Measurements from ENCODE around the gene TRAP1. TPM values are rescaled to one million over a fixed set of nuclear protein-coding genes. Genes with fewer than 3 reads are reported as not detected.
"Not testable (repeated sequence)": the region's sequence is repeated elsewhere in the genome, so short reads cannot be mapped to it uniquely, and the experiment has no call there.

The TRAP1 gene
- total RNA-seq, 1 donor from 2014 or later: 85.9 TPM

DNA sequence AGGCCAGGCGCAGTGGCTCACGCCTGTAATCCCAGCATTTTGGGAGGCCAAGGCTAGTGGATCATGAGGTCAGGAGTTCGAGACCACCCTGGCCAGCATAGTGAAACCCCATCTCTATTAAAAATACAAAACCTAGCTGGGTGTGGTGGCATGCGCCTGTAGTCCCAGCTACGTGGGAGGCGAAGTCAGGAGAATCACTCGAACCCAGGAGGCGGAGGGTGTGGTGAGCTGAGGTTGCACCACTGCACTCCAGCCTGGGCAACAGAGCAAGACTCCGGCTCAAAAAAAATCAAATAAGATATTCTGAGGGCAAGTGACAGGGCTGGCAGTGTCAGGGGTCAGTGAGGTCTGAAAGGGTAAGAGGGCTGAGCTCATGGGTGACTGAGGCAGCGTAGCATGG, 2.9 kb downstream of the TRAP1 start:
- not testable (repeated sequence) for DNase-seq (ENCODE audit: low spot score)

DNA sequence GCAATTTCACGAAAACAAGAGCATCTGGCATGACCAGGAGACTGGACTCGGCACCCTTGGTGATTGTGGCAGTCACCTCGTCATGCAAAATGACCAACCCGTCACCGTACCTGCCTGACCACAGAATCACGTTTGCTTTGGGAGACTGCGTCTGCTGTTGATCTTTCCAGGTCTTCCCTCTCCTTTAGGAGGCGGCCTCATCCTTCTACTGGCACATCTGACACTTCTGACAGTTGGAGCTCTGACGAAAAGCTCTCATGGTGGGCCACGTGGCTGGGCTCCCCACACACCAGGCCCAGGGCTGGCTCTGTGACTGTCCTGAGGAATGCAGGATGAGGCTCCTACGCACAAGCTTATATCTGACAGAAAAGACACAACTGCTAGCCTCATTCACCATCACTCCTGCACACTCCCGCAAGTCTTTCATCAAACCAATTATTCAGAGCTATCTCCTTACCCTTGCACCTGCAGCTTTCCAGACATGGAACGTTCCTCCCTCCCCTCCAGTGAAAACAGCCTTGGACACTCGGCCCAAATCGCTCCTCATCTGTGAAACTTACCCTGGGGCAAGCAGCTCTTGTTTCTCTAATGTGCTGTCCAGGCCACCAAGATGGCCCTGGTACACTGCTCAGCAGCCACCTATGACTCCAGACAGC, 3.6 kb downstream of the TRAP1 start:
- no peak for DNase-seq (ENCODE audit: low spot score)

DNA sequence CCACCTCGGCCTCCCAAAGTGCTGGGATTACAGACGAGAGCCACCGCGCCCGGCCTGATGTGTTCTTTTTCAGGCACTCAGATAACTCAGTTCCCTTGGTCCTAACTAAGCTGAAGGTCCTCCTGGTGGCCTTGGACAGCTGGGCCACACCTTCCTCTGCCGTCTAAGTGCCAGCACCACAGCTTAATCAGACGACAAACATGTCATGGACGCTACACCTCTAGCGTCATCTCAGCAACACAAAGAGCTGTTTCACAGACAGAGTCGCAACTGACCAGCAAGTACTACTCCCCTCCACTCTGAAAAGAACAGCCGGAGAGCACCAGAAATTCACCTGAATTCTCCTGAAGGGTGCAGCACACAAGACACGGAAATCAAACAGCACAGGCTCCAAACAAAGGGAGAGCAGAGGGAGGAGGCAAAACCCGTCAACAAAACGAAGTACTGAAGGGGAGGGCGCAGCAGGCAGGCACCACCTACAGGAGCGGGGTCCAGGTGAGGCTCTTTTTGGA, 4.4 kb downstream of the TRAP1 start:
- no peak for DNase-seq (ENCODE audit: low spot score)

DNA sequence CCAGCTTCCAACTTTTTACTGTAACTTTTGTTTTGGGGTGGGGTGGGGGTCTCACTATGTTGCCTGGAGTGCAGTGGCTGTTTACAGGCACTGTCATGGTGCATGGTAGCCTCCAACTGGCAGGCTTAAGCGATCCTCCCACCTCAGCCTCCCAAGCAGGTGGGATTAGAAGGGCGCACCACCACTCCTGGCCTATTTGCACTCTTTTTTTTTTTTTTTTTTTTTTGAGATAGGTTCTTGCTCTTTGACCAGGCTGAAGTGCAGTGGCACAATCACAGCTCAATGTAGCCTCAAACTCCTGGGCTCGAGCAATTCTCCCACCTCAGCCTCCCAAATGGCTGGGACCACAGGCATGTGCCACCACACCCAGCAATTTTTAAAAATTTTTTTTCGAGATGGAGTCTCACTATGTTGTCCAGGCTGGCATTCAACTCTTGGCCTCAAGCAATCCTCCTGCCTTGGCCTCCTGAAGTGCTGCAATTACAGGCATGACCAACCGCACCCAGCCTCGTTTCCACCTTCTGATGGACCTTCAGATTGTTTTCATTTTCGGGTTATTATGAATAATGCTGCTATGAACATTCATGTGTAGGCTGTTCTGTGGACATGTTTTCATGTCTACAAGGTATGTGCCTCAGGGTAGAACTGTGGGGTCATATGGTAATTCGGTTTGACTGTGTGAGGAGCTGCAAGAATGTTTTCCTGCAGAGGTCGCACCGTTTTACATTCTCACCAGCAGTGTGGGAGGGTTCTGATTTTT, 10.9 kb downstream of the TRAP1 start:
- no peak for DNase-seq (ENCODE audit: low spot score)

DNA sequence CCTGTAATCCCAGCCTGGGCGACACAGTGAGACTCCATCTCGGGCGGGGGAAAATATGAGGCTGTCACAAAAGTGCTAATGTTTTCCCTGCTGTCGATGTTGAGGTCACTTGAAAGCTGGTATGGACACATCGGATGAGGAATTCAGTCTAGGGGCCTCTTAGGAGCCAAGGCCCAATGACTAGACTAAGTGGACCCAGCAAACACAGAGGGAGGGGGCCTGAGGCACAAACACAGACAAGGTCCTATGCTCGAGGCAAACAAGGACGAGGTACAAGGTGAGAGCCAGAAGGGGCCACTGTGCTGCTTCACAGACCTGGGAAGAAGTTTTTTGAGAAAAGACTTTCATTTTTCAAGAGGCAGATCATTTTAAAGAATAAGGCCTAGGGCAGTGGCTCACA, 15.2 kb downstream of the TRAP1 start:
- DNase-seq (ENCODE audit: low spot score): no peak

DNA sequence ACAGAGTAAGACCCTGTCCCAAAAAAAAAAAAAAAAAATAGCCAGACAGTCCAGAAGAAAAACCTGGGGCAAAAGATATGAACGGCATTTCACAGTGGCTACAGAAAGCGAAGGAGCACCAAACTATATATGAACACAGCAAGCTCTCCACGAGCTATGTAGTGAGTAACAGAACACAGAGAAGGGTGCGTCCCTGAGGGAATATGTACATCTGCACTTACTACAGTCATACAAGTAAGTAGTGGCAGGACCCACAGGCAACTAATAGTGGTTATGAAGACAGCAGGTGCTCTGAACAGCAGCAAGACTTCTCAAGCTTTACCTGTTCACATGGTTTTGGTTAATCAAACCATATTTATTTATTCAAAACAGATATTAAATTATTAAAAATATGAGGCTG, 15.8 kb downstream of the TRAP1 start:
- no peak for DNase-seq (ENCODE audit: low spot score)

DNA sequence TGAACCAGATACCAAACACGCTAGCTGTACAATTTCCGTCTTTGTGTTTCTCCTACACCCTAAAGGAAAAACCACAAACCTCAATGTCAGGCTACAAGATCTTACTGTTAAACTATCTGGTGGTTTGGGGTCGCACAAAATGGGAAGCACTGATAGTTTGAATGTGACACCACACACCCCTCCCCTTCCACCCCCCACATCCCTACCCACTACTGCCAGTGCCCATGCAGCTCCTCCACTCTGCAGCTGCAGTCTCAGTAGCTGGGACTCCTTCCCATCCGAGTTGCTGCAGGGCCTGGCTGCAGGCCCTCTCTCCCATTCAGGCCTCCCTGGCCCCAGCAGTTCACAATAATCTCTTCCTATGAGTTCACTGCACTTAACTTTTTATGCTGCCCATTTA, 18.4 kb downstream of the TRAP1 start:
- no peak for DNase-seq (ENCODE audit: low spot score)

DNA sequence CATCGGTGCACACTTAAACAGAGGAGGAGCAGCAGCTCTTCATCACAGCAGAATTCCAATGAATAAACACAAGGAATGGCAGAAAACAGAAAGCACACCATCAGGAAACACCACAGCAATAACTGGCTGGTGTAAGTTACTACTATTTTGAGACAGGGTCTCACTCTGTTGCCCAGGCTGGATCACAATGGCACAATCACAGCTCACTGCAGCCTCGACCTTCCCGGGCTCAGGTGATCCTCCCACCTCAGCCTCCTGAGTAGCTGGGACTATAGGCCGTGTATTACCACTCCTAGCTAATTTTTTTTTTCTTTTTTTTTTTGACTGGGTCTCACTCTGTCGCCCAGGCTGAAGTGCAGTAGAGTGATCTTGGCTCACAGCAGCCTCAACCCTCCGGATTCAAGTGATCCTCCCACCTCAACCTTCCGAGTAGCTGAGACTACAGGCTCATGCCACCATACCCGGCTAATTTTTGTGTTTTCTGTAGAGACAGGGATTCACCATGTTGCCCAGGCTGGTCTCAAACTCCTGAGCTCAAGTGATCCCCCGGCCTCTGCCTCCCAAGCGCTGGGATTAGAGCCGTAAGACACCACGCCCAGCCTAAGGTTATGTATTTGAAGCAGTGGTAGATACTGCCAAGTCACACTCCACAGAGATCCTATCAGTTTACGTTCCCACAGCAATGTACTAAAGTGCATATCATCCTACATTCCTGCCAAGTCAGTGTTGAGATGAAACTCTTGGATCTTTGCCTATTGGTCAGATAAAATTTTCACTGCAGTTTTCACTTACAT, 20.7 kb downstream of the TRAP1 start:
- no peak for DNase-seq (ENCODE audit: low spot score)

DNA sequence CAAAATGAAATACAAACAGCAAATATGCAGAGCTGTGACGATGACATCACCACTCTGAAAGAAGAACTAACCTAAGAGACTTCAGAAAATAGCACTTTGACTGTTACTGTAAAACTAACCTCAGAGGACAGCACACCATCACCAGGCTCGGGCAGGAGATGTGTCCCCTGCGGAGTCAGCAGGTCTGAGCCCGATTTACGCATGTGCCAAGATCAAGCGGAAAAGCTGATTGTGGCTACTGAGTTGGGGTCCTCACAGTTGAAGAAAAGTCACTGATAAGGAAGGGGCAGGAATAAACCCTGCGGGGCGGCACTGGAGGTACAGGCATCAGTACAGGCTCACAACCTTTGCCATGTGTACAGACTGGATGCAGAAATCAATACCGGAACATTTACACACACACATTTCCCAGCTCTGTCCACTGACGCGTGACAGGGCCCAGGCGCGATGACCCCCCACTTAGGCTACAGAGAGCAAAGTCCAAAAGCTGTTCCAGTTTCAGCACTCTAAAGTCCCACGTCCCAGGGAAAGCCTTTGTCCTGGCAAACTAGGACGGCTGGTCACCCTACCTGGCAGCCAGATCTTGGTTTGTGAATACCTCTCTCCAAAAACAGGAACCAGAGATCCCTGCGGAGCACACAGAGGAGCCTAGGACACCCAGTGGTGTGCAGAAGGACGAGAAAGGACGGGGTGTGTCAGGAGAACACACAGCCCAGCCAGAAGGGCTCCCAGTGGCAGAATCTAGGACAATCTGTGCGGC, 21.5 kb downstream of the TRAP1 start:
- no peak for DNase-seq (ENCODE audit: low spot score)

DNA sequence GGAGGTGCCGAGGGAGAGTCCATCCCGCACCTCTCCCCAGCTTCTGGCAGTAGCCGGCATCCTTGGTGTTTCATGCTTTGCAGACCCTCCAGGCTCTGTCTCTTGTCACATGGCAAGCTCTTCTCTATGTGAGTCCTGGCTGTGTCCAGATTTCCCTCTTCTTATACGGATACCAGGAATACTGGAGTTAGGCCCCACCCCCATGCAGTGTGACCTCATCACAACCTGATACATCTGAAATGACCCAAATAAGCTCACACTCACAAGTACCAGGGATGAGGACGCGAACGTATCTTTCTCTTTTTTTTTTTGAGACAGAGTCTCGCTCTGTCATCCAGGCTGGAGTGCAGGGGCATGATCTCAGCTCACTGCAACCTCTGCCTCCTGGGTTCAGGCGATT, 23.3 kb downstream of the TRAP1 start:
- no peak for DNase-seq (ENCODE audit: low spot score)

DNA sequence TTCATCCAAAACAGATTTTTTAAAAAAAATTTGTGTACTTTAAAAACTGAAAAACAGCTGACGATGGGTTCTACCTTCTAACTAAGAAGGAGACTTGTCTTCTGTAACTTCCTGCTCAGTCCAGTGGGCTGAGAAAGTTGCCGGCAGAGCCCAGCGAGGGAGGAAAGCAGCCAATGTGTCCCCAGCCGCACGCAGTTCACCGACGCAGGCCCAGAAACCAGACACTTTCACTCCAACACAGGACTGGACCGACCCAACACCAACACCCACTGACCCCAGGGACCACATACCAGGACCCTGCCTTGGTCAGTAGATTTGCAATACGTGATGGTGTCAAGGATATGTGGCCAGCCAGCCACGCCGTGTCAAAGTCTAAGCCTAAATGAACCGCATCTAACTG, 25.6 kb downstream of the TRAP1 start:
- DNase-seq (ENCODE audit: low spot score): no peak

DNA sequence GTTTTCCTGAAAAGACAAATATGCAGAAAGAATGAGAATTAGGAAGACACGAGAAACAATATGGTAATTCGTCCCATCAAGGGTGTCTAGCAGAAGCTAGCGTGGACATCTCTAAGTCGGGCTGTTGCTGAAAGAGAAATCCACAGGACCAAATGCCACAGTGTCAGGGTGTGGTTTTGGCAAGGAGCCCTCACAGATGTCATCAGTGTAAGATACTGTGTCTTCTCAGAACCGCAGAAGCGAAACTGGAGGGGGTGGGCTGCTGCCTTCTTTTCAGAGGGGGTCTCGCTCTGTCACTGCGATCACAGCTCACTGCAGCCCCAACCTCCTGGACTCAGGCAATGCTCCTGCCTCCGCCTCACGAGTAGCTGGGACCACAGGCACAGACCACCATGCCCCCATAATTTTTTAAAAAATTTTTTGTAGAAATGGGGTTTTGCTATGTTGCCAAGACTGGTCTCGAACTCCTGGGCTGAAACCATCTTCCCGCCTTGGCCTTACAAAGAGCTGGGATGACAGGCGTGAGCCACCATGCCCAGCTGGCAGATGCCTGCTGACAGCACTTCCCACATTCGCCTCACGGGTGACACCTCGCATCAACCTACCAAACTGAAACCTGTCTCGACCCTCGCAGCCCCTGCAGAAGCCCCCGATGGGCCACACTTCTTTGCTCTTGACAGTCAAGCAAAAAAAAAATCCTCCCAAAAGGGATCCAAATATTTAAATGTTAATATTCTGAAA, 26.2 kb downstream of the TRAP1 start:
- DNase-seq (ENCODE audit: low spot score): no peak

DNA sequence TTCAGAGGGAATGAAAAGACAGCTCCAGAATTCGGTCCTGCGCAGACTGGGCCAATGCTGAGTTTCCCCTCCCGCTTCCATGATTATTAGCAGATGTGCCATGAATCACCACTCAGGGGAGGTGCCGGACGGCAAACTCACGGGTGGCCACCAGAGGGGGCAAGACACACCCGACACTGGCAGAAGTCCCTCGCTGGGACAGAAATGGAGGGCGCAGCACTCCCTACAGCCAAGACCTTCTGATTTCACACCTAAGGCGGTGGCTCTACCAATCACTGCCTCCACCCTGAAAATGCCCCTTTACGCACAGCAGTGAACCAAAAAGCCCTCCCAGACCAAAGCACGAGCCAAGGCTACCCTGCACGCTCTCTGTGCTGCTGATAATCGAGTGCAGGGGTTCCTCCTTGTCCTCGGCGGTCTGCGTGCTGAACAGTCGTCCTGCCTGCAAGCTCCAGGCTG, 26.8 kb downstream of the TRAP1 start:
- peak; percentile 95 for DNase-seq (ENCODE audit: low spot score)

DNA sequence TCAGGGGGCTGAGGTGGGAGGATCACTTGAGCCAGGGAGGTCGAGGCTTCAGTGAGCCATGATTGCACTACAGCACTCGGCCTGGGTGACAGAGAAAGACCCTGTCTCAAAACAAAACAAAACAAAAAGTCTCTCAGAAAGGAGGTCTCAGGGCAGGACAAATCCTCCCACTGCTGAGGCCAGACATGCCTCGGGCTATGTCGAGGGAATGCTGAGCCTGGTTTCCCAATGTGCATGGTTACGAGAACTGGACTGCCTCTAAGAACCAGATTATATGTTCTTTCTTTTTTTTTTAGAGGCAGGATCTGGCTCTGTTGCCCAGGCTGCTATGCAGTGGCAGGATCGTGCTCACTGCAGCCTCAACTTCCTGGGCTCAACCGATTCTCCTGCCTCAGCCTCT, 27.6 kb downstream of the TRAP1 start:
- DNase-seq (ENCODE audit: low spot score): no peak

DNA sequence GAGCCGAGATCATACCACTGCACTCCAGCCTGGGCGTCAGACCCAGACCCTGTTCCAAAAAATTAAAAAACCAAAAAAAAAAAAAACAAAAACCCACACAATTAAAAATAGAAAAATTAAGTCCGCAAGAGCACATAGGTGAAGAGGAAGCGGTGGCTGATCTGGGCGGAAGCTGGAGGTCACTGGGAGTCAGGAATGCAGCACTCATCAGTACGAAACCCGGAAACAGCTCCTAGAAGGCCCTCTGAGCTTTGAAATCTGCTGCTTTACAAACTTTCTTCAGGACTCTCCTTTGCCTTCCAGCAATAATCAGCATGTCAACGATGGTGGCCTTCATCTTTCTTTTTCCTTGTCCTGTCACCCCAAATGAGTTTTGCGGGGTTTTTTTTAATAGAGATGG, 29.5 kb downstream of the TRAP1 start:
- no peak for DNase-seq (ENCODE audit: low spot score)

DNA sequence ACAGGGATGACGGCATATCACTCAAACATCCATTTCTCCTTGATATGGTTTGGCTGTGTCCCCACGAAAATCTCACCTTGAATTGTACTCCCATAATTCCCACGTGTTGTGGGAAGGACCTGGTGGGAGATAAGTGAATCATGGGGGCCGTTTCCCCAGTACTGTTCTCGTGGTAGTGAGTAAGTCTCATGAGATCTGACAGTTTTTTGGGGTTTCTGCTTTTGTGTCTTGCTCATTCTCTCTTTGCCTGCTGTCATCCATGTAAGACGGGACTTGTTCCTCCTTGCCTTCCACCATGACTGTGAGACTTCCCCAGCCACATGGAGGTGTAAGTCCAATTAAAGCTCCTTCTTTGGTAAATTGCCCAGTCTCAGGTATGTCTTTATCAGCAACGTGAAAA, 30.3 kb downstream of the TRAP1 start:
- no peak for DNase-seq (ENCODE audit: low spot score)

DNA sequence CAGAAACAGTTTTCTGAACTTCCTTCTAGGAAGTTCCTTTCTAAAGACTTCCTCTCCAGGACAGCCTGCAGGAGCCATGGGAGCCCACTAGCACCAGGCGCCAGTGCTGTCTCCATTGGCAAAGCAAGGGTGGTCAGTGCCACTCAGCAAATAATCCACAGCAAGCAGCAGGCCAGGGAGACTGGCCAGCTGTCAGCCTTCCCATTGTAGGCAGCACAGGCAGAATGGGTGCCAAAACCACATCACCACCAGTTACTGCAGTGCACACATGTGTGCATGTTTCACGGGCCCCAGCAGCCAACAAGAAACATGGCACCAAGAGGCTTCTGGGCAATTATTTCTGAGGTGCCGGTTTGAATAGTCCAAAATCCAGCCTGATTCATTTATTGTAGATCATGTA, 36.1 kb downstream of the TRAP1 start:
- no peak for DNase-seq (ENCODE audit: low spot score)

DNA sequence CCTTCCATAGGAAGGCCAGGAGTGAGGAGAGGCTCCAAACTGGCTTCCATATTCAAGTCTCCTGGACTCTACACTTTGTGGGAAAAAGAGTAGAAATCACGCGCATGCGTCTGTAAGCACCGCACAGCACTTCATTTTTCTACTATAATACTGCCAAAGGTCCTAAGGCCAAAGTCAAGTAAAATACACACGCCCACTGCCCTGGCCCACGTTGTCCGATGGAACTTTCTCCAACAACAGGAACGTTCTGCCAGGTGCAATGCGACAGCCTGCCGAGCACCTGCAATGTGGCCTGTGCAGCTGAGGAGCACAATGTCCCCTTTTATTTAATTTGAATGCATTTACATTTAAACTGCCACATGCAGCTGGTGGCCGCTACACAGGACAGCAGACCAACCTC, 39.3 kb downstream of the TRAP1 start:
- DNase-seq (ENCODE audit: low spot score): no peak

DNA sequence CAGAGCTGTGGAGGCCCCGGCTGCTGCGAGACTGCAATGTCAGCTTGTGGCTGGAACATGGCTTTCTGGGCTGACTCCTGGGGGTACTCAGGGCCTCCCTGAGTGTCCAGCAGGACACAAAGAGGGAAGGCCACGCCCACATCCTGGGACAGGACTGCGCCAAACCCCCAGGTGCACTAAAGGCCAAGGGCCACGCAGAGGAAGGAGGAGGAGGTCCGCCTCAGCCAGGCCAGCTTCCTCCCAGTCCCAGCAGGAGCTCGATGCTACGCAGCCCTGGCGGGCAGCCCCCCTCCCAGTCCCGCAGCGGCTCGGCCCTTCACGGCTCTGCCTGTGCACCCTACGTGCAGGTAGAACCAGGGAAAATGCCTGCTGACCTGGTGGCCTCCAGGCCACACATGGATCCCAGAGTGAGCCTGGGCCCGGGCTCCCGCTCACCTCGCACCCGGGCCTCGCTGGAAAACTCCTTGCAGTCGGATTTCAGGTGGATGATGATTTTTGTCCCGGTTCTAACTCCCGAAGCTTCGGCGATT, 41.7 kb downstream of the TRAP1 start:
- no peak for DNase-seq (ENCODE audit: low spot score)

Measured in mesenteric fat pad (tissue), 1 donor.